GM20000 (cell line): ENCODE data around the gene LRRC8A.

Source experiments
- DNase-seq: peaks from one replicate; pipeline ENCODE4 v3.0.0; 2012; ENCODE audit warnings: low spot score
- TF ChIP-seq, protein P1 (sequence below): IDR thresholded peaks from 2 replicates; pipeline ENCODE4 v1.5.1; 2012; ENCODE audit warnings: mild to moderate bottlenecking, control low read depth; ENCODE audit errors: extremely low read depth, missing control alignments

LRRC8A gene

GRCh38 chr9:128903871-128904620, 22.1 kb downstream of the LRRC8A start:
- TF ChIP-seq, protein P1, sequence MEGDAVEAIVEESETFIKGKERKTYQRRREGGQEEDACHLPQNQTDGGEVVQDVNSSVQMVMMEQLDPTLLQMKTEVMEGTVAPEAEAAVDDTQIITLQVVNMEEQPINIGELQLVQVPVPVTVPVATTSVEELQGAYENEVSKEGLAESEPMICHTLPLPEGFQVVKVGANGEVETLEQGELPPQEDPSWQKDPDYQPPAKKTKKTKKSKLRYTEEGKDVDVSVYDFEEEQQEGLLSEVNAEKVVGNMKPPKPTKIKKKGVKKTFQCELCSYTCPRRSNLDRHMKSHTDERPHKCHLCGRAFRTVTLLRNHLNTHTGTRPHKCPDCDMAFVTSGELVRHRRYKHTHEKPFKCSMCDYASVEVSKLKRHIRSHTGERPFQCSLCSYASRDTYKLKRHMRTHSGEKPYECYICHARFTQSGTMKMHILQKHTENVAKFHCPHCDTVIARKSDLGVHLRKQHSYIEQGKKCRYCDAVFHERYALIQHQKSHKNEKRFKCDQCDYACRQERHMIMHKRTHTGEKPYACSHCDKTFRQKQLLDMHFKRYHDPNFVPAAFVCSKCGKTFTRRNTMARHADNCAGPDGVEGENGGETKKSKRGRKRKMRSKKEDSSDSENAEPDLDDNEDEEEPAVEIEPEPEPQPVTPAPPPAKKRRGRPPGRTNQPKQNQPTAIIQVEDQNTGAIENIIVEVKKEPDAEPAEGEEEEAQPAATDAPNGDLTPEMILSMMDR: no peak
- DNase-seq: no peak

GRCh38 chr9:128905964-128906363, 24.0 kb downstream of the LRRC8A start:
- TF ChIP-seq, protein P1: no peak
- DNase-seq: no peak

- TF ChIP-seq, protein P1: no peak
- no peak for DNase-seq
Observed at GRCh38 chr9:128906741-128907140, 24.8 kb downstream of the LRRC8A start.

DNA sequence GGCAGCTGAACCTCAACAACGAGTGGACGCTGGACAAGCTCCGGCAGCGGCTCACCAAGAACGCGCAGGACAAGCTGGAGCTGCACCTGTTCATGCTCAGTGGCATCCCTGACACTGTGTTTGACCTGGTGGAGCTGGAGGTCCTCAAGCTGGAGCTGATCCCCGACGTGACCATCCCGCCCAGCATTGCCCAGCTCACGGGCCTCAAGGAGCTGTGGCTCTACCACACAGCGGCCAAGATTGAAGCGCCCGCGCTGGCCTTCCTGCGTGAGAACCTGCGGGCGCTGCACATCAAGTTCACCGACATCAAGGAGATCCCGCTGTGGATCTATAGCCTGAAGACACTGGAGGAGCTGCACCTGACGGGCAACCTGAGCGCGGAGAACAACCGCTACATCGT, 26.4 kb downstream of the LRRC8A start:
- DNase-seq: no peak
- TF ChIP-seq, protein P1: no peak

- no peak for DNase-seq
- TF ChIP-seq, protein P1: no peak
Observed at GRCh38 chr9:128909859-128910258, 27.9 kb downstream of the LRRC8A start.

- no peak for DNase-seq
- TF ChIP-seq, protein P1: no peak
Observed at GRCh38 chr9:128910906-128911305, 29.0 kb downstream of the LRRC8A start.

GRCh38 chr9:128911529-128912035, 29.6 kb downstream of the LRRC8A start:
- DNase-seq: no peak
- TF ChIP-seq, protein P1: no peak
